Activated CD8-positive, alpha-beta memory T cell treated with anti-CD3 and anti-CD28 coated beads, Interleukin-2, amount 10 ng/mL, durations not matched to agents 7 days and 5 days (primary cell): Measurements from ENCODE around the gene EPC2. TPM values are rescaled to one million over a fixed set of nuclear protein-coding genes. Genes with fewer than 3 reads are reported as not detected.
A peak's percentile ranks its signal among the peaks of the same experiment; 100 is the strongest.

Experiments used
- ATAC-seq: fragments of 150-1000 bp; cut with Tn5 transposase; one replicate; pipeline ENCODE4 v1.10.0; 2021; ENCODE audit warnings: moderate library complexity
- CTCF ChIA-PET: fragments of 350-600 bp; sonication (Branson Sonifier 250); formaldehyde crosslinking; loops from one replicate; lab custom pipeline; 2021; ENCODE audit warnings: antibody characterized with exemption; lab: Charles Lee
- DNase-seq: peaks from one replicate; pipeline ENCODE4 v3.0.0-alpha.2; 2020
- H3K27ac Mint-ChIP-seq: one replicate; pipeline ENCODE4 v1.8.0; 2021; ENCODE audit warnings: mild to moderate bottlenecking, mixed read lengths
- H3K27me3 Mint-ChIP-seq: one replicate; pipeline ENCODE4 v1.8.0; 2021; ENCODE audit warnings: mixed read lengths
- H3K36me3 Mint-ChIP-seq: one replicate; pipeline ENCODE4 v1.8.0; 2021; ENCODE audit warnings: mild to moderate bottlenecking, mixed read lengths
- H3K4me1 Mint-ChIP-seq: one replicate; pipeline ENCODE4 v1.8.0; 2021; ENCODE audit warnings: mixed read lengths
- H3K4me3 Mint-ChIP-seq: one replicate; pipeline ENCODE4 v1.8.0; 2021; ENCODE audit warnings: mild to moderate bottlenecking, moderate library complexity, mixed read lengths
- H3K9me3 Mint-ChIP-seq: one replicate; pipeline ENCODE4 v1.8.0; 2022; ENCODE audit warnings: low read depth, mixed read lengths
- total RNA-seq, 2 experiments: library from RNA; stranded (reverse); gene quantifications; one replicate each; pipeline ENCODE4 v1.2.3, GENCODE V29; 2021

The EPC2 gene
- total RNA-seq, 2 experiments from 2014 or later = 19.4 to 21.8 TPM

DNA sequence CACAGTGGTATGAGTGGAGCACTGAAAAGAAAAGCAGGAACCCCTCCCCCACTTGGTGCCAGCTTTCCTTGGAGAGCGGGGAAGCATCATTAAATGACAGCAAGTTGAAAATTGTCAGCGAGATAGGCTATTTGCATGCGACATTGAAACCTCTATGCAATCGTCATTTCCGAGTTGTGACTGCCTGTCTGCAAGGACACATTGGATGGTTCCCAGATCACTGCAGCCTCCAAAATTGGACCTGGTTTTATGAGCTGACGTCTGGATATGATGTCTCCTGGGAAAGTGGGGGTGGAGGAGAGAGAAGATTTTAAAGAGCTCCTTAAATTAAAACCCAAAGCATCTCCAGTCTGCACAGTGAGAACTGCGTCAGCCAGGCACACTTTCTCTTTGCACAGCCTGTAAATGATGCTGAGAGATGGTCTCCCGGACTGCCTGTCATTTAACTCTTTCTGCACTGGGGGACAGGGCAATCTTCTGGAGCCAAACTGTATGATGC is 172.7 kb downstream of the EPC2 start:
- Mint-ChIP-seq H3K27ac (no peak overlapping the region), H3K27me3 (peaks cover 56% of the 10 kb centered on the region), H3K9me3 (no peaks in the 10 kb centered on the region), H3K4me1 (peaks cover 34% of the 10 kb centered on the region), H3K36me3 (peaks cover 2% of the 10 kb centered on the region), H3K4me3 (peak overlapping the region; percentile 52)
- no peak for DNase-seq
- ATAC-seq = no peak
- CTCF ChIA-PET = interaction anchor here (1.3 kb wide), 1 partner anchor 55 kb away, joined by 3 read pairs; no protein-coding TSS in a partner anchor

DNA sequence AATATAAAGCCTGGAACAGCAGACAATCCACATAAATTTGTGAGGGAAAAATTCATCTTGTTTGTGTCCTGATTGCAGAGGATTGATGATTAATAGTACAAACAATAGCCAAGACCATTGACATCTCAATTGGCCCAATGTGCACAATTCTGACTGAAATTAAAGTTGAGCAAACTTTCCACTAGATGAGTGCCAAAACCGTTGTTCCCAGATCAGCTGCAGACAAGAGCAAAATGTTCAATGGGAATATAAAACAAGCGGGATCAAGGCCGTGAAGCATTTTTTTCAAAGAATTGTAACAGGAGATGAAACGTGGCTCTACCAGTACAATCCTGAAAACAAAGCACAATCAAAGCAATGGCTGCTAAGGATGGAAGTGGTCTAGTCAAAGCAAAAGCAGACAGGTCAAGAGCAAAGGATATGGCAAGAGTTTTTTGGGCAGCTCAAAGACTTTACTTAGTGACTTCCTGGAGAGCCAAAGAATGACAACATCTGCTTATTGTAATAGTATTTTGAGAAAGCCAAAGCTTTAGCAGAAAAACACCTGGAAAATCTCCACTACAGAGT is 174.6 kb downstream of the EPC2 start:
- no peak for ATAC-seq
- CTCF ChIA-PET = no interaction called here
- H3K9me3 Mint-ChIP-seq = no peaks in the 10 kb centered on the region
- H3K36me3 Mint-ChIP-seq = peaks cover 2% of the 10 kb centered on the region
- H3K4me3 Mint-ChIP-seq = no peak overlapping the region
- DNase-seq = no peak
- peaks cover 21% of the 10 kb centered on the region for H3K4me1 Mint-ChIP-seq
- H3K27me3 Mint-ChIP-seq = peaks cover 59% of the 10 kb centered on the region
- no peak overlapping the region for H3K27ac Mint-ChIP-seq

DNA sequence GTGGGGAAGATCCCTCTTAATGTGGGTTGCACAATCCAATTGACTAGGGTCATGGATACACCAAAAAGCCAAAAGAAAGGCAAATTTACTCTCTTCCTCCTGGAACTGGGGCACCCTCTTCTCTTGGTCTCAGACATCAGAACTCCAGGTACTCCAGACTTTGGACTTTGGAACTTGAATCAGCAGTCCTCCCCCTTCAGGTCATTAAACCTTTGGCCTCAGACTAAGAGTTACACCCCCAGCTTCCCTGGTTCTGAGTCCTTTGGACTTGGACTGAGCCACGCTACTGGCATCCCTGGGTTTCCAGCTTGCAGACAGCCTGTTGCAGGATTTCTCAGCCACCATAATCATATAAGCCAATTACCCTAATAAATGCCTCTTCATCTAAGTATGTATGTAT is 179.6 kb downstream of the EPC2 start:
- CTCF ChIA-PET = no interaction called here
- Mint-ChIP-seq H3K4me3 (no peak overlapping the region), H3K4me1 (no peaks in the 10 kb centered on the region), H3K27me3 (peaks cover 21% of the 10 kb centered on the region), H3K36me3 (peaks cover under 1% of the 10 kb centered on the region), H3K27ac (no peak overlapping the region), H3K9me3 (peaks cover 4% of the 10 kb centered on the region)
- DNase-seq = no peak
- ATAC-seq = no peak

DNA sequence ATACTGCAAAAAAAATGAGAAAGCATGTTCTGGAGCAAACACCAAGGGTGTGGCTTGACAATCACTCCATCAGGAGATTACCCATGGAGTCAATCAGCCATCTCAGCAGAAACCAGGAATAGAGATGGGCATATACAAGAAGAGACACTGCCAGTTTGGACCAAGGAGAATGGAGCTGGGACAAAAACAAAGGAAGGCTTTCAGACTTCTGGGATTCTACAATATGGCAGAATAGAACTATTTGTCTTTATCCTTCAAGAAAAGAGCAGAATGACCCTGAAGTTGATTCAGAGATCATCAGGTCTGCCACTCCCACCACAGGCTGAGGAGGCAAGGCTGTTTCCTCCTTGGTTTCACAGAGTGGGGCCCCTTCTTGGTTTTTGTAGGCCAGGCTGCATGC is 182.2 kb downstream of the EPC2 start:
- no peak for DNase-seq
- H3K9me3 Mint-ChIP-seq = peaks cover 4% of the 10 kb centered on the region
- no peak for ATAC-seq
- CTCF ChIA-PET = no interaction called here
- H3K4me3 Mint-ChIP-seq = no peak overlapping the region
- H3K4me1 Mint-ChIP-seq = no peaks in the 10 kb centered on the region
- peaks cover 17% of the 10 kb centered on the region for H3K27me3 Mint-ChIP-seq
- no peaks in the 10 kb centered on the region for H3K36me3 Mint-ChIP-seq
- no peak overlapping the region for H3K27ac Mint-ChIP-seq

DNA sequence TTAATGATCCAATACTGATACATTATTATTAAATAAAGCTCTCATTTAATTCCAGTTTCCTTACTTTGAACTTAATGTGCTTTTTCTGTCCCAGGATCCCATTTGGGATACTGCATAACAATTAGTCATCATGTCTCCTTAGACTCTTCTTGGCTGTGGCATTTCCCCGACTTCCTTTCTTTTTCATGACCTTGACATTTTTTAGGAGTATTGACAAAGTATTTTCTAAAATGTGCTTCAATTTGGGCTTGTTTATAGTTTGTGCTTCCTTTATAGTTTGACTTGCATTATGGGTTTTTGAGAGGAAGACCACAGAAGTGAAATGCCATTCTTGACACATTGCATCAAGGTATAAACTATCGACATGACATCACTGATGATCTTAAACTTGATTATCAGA is 184.4 kb downstream of the EPC2 start:
- Mint-ChIP-seq H3K4me1 (no peaks in the 10 kb centered on the region), H3K9me3 (peaks cover 4% of the 10 kb centered on the region), H3K4me3 (no peak overlapping the region), H3K27ac (no peak overlapping the region), H3K27me3 (peaks cover 12% of the 10 kb centered on the region), H3K36me3 (no peaks in the 10 kb centered on the region)
- CTCF ChIA-PET = interaction anchor here (1.1 kb wide), 1 partner anchor 14 kb away, joined by 4 read pairs; no protein-coding TSS in a partner anchor
- DNase-seq (no peak), ATAC-seq (no peak)

DNA sequence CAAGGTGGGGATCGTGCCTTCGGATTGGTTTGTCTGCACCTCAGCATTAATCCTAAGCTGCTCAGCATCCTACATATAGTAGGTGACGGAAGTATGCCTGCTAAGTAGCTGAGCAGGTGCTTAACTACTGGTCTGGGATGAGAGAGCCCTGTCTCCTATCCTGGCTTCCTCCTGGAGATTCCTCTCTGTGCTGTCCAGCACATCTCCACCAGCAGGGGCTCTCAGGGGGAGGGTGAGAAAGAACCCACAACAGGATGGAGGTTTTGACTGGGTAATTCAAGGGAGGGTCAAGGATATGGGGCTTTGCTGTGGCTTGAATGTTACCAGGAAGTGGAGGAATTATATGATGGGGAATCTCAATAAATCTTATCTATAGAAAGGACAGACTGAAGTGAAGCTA is 185.1 kb downstream of the EPC2 start:
- no peak for DNase-seq
- Mint-ChIP-seq H3K27ac (no peak overlapping the region), H3K4me1 (no peaks in the 10 kb centered on the region), H3K9me3 (peaks cover 4% of the 10 kb centered on the region), H3K4me3 (no peak overlapping the region), H3K36me3 (no peaks in the 10 kb centered on the region), H3K27me3 (peaks cover 13% of the 10 kb centered on the region)
- CTCF ChIA-PET = no interaction called here
- no peak for ATAC-seq

DNA sequence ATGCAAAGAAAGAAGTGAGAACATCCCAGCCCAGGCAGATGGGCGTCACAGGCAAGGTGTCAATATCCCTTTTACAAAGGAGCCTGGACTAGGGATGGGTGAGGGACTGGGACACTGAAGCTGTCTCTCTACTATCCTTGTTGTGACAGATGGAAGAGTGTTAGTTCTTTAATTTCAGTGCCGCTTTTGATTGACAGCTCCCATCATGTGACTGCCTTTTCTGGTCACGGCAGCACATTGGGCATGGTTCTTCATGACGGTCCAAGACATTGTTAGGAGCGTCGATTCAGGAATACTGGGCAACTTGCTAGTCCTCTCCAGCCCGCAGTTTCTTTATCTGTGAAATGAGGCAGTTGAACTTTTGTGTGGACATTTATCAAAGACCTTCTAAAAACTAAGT is 188.1 kb downstream of the EPC2 start:
- H3K4me3 Mint-ChIP-seq = no peak overlapping the region
- CTCF ChIA-PET = no interaction called here

More for the DNA sequence above, 188.1 kb downstream of the EPC2 start:
- DNase-seq (no peak), ATAC-seq (no peak)
- no peaks in the 10 kb centered on the region for H3K4me1 Mint-ChIP-seq
- no peak overlapping the region for H3K27ac Mint-ChIP-seq
- H3K36me3 Mint-ChIP-seq = no peaks in the 10 kb centered on the region
- H3K27me3 Mint-ChIP-seq = peaks cover 28% of the 10 kb centered on the region
- no peaks in the 10 kb centered on the region for H3K9me3 Mint-ChIP-seq

Other genes with a start within 250 kb of the EPC2 start
- gene KIF5C, start 230.5 kb downstream of the EPC2 start, total RNA-seq = 10 to 100 TPM; 16.2 to 18.3 TPM